Measurements from ENCODE around the gene PDE11A.

GRCh38 chr2:177897278-177897677, 175.3 kb downstream of the PDE11A start:
- TF ChIP-seq CTCF (IDR thresholded peaks at IDR 0.05): no peak
- TF ChIP-seq POLR2A (IDR thresholded peaks at IDR 0.05): no peak

Data from uterus (tissue), 2 donors.